GM12878 (cell line): ENCODE data around the gene MS4A4E. TPM values are rescaled to one million over a fixed set of nuclear protein-coding genes. Genes with fewer than 3 reads are reported as not detected.
A peak's percentile ranks its signal among the peaks of the same experiment; 100 is the strongest.

Experiments
- ATF7 ChIP-seq: fragments of 450-650 bp; IDR thresholded peaks from 2 replicates; pipeline ENCODE4 v1.6.1; 2016; ENCODE audit warnings: low read depth, mild to moderate bottlenecking
- BCLAF1 ChIP-seq: fragments of 450-650 bp; IDR thresholded peaks from 2 replicates; pipeline ENCODE4 v1.6.1; 2017; ENCODE audit warnings: antibody characterized with exemption, mild to moderate bottlenecking, moderate library complexity
- EP300 ChIP-seq, 2 experiments: fragments of 150-350 bp in 1 of 2; IDR thresholded peaks; 2 replicates each; pipeline ENCODE4 v1.6.1; 2011 to 2012; ENCODE audit warnings: low read depth in 2 of 2, low read length in 2 of 2, borderline replicate concordance in 1 of 2, improper control_type of control experiment in 1 of 2, inconsistent platforms in 1 of 2; ENCODE audit not compliant: control insufficient read depth in 1 of 2
- HDAC6 ChIP-seq: fragments of 200-600 bp; sonication (generic); IDR thresholded peaks from one replicate; pipeline ENCODE4 v1.8.0; 2017; ENCODE audit warnings: antibody characterized with exemption; ENCODE audit not compliant: unreplicated experiment
- IRF3 ChIP-seq: fragments of 450-650 bp; IDR thresholded peaks from 2 replicates; pipeline ENCODE4 v1.6.1; 2014; ENCODE audit warnings: mild to moderate bottlenecking
- PAX8 ChIP-seq: fragments of 450-650 bp; IDR thresholded peaks from 2 replicates; pipeline ENCODE4 v1.6.1; 2017; ENCODE audit warnings: mild to moderate bottlenecking, moderate library complexity
- RB1 ChIP-seq: fragments of 450-650 bp; formaldehyde crosslinking; IDR thresholded peaks from 2 replicates; pipeline ENCODE4 v1.6.1; 2017; ENCODE audit warnings: mild to moderate bottlenecking, borderline replicate concordance
- REST ChIP-seq: IDR thresholded peaks from 2 replicates; pipeline ENCODE4 v1.6.1; 2012; ENCODE audit warnings: mild to moderate bottlenecking, low read depth, low read length
- SUZ12 ChIP-seq: fragments of 200-600 bp; sonication (generic); IDR thresholded peaks from one replicate; pipeline ENCODE4 v1.6.1; 2018; ENCODE audit warnings: antibody characterized with exemption, mild to moderate bottlenecking; ENCODE audit not compliant: unreplicated experiment
- polyA plus RNA-seq, 11 experiments: library from polyadenylated mRNA; depleted of rRNA in 4 of 11; unstranded in 6 of 11; stranded (reverse) in 5 of 11; fragments of >200 nt; fragmentation: Nextera tagmentation in 4 of 11; fragmentation: Illumina TruSeq in 1 of 11; extraction: Ambion mirVana in 4 of 11; extraction: Trizol in 1 of 11; gene quantifications; 1 replicate in 1 of 11; 2 replicates in 10 of 11; pipeline versions ENCODE4 v1.2.1 to v1.2.3, GENCODE V29; 2011 to 2016; ENCODE audit warnings: inconsistent platforms in 2 of 11, missing spikeins in 2 of 11, low read depth in 1 of 11
- total RNA-seq, 4 experiments: library from RNA; depleted of rRNA in 3 of 4; stranded (reverse); fragments of >200 nt in 3 of 4; fragmentation: Illumina TruSeq in 1 of 4; extraction: Trizol in 1 of 4; gene quantifications; 2 replicates each; pipeline versions ENCODE4 v1.2.1 to v1.2.3, GENCODE V29; 2013 to 2021
- TF ChIP-seq, protein P1 (sequence below): IDR thresholded peaks from 2 replicates; pipeline ENCODE4 v1.6.1; 2012; ENCODE audit warnings: low read length, inconsistent platforms
- TF ChIP-seq, protein P2 (sequence below): fragments of 150-350 bp; IDR thresholded peaks from 2 replicates; pipeline ENCODE4 v1.6.1; 2016; ENCODE audit warnings: low read depth, low read length
- TF ChIP-seq, protein P3 (sequence below): fragments of 450-650 bp; formaldehyde crosslinking; IDR thresholded peaks from 2 replicates; pipeline ENCODE4 v1.5.0; 2022; ENCODE audit warnings: mild to moderate bottlenecking, missing genetic modification characterization

The MS4A4E gene
- total and polyA plus RNA-seq, 10 of the 15 experiments (the other 5 are each of a cell fraction or from before 2014, with no cell fraction given) = 0.06 to 0.92 (median 0.45) TPM; not detected in 3

- TF ChIP-seq EP300 (IDR thresholded peaks at IDR 0.05; ENCODE audit: borderline replicate concordance in 1 of 2, control insufficient read depth in 1 of 2, low read depth in 2 of 2, low read length in 2 of 2) (no peak), PAX8 (no peak), SUZ12 (no peak), IRF3 (no peak), REST (no peak), ATF7 (no peak), BCLAF1 (no peak), RB1 (no peak), HDAC6 (no peak)
- TF ChIP-seq, protein P1, sequence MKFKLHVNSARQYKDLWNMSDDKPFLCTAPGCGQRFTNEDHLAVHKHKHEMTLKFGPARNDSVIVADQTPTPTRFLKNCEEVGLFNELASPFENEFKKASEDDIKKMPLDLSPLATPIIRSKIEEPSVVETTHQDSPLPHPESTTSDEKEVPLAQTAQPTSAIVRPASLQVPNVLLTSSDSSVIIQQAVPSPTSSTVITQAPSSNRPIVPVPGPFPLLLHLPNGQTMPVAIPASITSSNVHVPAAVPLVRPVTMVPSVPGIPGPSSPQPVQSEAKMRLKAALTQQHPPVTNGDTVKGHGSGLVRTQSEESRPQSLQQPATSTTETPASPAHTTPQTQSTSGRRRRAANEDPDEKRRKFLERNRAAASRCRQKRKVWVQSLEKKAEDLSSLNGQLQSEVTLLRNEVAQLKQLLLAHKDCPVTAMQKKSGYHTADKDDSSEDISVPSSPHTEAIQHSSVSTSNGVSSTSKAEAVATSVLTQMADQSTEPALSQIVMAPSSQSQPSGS = no peak
- TF ChIP-seq, protein P2, sequence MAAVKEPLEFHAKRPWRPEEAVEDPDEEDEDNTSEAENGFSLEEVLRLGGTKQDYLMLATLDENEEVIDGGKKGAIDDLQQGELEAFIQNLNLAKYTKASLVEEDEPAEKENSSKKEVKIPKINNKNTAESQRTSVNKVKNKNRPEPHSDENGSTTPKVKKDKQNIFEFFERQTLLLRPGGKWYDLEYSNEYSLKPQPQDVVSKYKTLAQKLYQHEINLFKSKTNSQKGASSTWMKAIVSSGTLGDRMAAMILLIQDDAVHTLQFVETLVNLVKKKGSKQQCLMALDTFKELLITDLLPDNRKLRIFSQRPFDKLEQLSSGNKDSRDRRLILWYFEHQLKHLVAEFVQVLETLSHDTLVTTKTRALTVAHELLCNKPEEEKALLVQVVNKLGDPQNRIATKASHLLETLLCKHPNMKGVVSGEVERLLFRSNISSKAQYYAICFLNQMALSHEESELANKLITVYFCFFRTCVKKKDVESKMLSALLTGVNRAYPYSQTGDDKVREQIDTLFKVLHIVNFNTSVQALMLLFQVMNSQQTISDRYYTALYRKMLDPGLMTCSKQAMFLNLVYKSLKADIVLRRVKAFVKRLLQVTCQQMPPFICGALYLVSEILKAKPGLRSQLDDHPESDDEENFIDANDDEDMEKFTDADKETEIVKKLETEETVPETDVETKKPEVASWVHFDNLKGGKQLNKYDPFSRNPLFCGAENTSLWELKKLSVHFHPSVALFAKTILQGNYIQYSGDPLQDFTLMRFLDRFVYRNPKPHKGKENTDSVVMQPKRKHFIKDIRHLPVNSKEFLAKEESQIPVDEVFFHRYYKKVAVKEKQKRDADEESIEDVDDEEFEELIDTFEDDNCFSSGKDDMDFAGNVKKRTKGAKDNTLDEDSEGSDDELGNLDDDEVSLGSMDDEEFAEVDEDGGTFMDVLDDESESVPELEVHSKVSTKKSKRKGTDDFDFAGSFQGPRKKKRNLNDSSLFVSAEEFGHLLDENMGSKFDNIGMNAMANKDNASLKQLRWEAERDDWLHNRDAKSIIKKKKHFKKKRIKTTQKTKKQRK = peak; percentile 90
- TF ChIP-seq, protein P3, sequence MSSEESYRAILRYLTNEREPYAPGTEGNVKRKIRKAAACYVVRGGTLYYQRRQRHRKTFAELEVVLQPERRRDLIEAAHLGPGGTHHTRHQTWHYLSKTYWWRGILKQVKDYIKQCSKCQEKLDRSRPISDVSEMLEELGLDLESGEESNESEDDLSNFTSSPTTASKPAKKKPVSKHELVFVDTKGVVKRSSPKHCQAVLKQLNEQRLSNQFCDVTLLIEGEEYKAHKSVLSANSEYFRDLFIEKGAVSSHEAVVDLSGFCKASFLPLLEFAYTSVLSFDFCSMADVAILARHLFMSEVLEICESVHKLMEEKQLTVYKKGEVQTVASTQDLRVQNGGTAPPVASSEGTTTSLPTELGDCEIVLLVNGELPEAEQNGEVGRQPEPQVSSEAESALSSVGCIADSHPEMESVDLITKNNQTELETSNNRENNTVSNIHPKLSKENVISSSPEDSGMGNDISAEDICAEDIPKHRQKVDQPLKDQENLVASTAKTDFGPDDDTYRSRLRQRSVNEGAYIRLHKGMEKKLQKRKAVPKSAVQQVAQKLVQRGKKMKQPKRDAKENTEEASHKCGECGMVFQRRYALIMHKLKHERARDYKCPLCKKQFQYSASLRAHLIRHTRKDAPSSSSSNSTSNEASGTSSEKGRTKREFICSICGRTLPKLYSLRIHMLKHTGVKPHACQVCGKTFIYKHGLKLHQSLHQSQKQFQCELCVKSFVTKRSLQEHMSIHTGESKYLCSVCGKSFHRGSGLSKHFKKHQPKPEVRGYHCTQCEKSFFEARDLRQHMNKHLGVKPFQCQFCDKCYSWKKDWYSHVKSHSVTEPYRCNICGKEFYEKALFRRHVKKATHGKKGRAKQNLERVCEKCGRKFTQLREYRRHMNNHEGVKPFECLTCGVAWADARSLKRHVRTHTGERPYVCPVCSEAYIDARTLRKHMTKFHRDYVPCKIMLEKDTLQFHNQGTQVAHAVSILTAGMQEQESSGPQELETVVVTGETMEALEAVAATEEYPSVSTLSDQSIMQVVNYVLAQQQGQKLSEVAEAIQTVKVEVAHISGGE = no peak
These were observed 73.5 kb downstream of the MS4A4E start (continued) for GRCh38 chr11:60169264-60169915.
